ENCODE measurements around the gene NCAM1.

The NCAM1 gene

GRCh38 chr11:113106507-113106906, 145.3 kb downstream of the NCAM1 start:
- no peak overlapping the region for H3K4me3 ChIP-seq (ENCODE audit: low read depth, low read length)
- no peaks in the 10 kb centered on the region for H3K36me3 ChIP-seq
- TF ChIP-seq CTCF (IDR thresholded peaks at IDR 0.05; ENCODE audit: low read depth, low read length) = no peak
- DNase-seq = no peak
- no peaks in the 10 kb centered on the region for H3K27me3 ChIP-seq
- no peaks in the 10 kb centered on the region for H3K9me3 ChIP-seq
- peaks cover 52% of the 10 kb centered on the region for H3K4me1 ChIP-seq

- no peak overlapping the region for H3K4me3 ChIP-seq (ENCODE audit: low read depth, low read length)
- TF ChIP-seq CTCF (IDR thresholded peaks at IDR 0.05; ENCODE audit: low read depth, low read length) = no peak
These were observed 148.8 kb downstream of the NCAM1 start for GRCh38 chr11:113110046-113110445.

GRCh38 chr11:113111156-113111555, 149.9 kb downstream of the NCAM1 start:
- peaks cover 43% of the 10 kb centered on the region for H3K4me1 ChIP-seq
- no peaks in the 10 kb centered on the region for H3K27me3 ChIP-seq
- peak; percentile 44 for DNase-seq
- H3K9me3 ChIP-seq = no peaks in the 10 kb centered on the region
- H3K4me3 ChIP-seq (ENCODE audit: low read depth, low read length) = no peak overlapping the region
- TF ChIP-seq CTCF (IDR thresholded peaks at IDR 0.05; ENCODE audit: low read depth, low read length) = no peak
- no peaks in the 10 kb centered on the region for H3K36me3 ChIP-seq

More at GRCh38 chr11:113110046-113110445, 148.8 kb downstream of the NCAM1 start:
- Histone ChIP-seq H3K4me1 (peaks cover 52% of the 10 kb centered on the region), H3K9me3 (no peaks in the 10 kb centered on the region), H3K36me3 (no peaks in the 10 kb centered on the region), H3K27me3 (no peaks in the 10 kb centered on the region)
- DNase-seq = no peak

- Histone ChIP-seq H3K4me3 (ENCODE audit: low read depth, low read length) (no peak overlapping the region), H3K4me1 (peaks cover 41% of the 10 kb centered on the region), H3K36me3 (no peaks in the 10 kb centered on the region), H3K9me3 (no peaks in the 10 kb centered on the region), H3K27me3 (no peaks in the 10 kb centered on the region)
- TF ChIP-seq CTCF (IDR thresholded peaks at IDR 0.05; ENCODE audit: low read depth, low read length) = no peak
- DNase-seq = no peak
These were observed 151.1 kb downstream of the NCAM1 start for GRCh38 chr11:113112307-113112706.

- Histone ChIP-seq H3K36me3 (no peaks in the 10 kb centered on the region), H3K27me3 (no peaks in the 10 kb centered on the region), H3K9me3 (no peaks in the 10 kb centered on the region), H3K4me1 (peaks cover 57% of the 10 kb centered on the region), H3K4me3 (ENCODE audit: low read depth, low read length) (no peak overlapping the region)
- peak; percentile 99 for TF ChIP-seq CTCF (IDR thresholded peaks at IDR 0.05; ENCODE audit: low read depth, low read length)
- peak; percentile 83 for DNase-seq
These were observed 152.8 kb downstream of the NCAM1 start for GRCh38 chr11:113113801-113114704.

GRCh38 chr11:113114705-113115027, 153.4 kb downstream of the NCAM1 start:
- H3K27me3 ChIP-seq = no peaks in the 10 kb centered on the region
- TF ChIP-seq CTCF (IDR thresholded peaks at IDR 0.05; ENCODE audit: low read depth, low read length) = no peak
- peaks cover 57% of the 10 kb centered on the region for H3K4me1 ChIP-seq
- no peaks in the 10 kb centered on the region for H3K9me3 ChIP-seq
- H3K36me3 ChIP-seq = no peaks in the 10 kb centered on the region
- no peak for DNase-seq
- H3K4me3 ChIP-seq (ENCODE audit: low read depth, low read length) = no peak overlapping the region

Measured in BE2C (cell line).